ENCODE results near the gene GFER.
"Not testable (repeated sequence)": the region's sequence is repeated elsewhere in the genome, so short reads cannot be mapped to it uniquely, and the experiment has no call there.

GFER gene

DNA sequence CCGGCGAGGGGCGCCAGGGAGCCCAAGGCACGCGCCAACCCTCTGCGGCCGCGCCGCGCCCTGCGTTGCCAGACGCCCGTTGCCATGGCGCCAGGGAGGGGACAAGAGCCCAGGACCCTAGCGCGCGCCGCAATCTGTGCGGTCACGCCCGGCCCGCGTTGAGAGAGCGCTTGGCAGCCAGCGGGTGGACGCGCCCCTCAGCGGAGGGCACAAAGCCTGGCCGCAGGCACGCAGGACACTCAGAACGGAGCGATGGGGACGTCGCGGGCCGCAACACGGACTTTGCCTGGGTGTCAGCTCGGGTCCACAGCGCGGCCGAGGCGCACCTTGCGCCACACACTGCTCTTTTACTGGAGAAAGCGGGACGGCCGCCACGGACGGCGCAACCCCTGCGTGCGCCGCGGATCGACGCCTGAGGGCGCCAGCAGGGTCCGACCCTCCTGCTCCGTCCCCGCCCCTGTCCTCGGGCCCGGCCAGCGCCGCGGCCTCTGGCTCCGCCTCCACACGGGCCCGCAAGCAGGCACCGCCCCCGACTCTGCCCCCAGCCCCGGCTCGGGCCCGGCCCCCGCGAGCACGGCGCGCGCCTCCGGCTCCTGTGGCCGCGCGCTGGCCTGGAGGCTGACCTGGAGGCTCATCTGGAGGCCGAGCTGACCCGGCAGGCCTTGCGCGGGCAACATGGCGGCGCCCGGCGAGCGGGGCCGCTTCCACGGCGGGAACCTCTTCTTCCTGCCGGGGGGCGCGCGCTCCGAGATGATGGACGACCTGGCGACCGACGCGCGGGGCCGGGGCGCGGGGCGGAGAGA is at the start of gene GFER:
GFER (plus strand) TSS at position 650 of the 803 bp plus-strand sequence; CDS start at position 676, 26 bp downstream.
- peak; percentile 91 for DNase-seq (ENCODE audit: low spot score)

DNA sequence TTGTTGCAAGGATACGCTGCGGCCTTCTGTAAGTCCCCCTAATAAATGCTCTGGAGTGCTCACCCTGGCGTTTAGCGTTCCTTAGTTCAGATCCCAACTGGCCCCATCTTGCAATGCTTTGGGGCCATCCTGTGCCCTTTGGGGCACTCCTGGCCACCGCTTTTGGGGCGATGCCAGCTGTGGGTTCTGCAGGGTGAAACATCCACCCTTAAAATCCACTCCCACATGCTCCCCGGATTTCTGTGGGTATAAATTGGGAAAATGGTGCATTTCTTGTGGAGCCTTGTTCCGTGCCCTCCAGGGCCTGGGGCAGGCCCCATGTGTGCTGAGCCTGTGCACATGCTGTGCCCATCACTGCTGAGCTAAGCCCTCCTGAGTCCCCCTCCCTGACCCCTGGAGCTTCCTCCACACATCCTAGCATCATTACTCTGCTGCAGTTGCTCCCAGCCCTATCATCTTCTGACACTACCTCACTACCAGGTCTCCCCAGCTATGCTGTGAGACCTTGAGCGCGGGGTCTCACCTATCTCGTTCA is 47.0 kb upstream of the GFER start:
- DNase-seq (ENCODE audit: low spot score): no peak

DNA sequence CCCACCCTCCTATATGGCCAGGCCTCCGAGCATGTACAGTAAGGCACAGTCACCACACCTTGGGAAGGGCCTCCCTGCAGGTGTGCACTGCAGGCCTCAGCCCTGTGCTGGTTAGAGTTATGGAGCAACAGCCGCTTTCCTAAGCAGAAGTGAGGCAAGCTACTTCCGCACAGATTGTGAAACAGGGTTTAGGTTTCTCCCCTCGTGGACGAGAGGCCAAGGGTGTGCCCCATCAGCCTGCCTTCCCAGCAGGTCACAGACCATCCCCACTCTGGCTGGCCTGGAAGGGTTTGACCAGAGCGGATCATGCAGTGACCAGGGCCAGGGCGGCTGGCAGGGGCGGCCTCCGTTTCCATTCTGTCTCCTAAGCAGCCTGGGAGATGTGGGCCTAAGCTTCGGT is 45.7 kb upstream of the GFER start:
- DNase-seq (ENCODE audit: low spot score): no peak

DNA sequence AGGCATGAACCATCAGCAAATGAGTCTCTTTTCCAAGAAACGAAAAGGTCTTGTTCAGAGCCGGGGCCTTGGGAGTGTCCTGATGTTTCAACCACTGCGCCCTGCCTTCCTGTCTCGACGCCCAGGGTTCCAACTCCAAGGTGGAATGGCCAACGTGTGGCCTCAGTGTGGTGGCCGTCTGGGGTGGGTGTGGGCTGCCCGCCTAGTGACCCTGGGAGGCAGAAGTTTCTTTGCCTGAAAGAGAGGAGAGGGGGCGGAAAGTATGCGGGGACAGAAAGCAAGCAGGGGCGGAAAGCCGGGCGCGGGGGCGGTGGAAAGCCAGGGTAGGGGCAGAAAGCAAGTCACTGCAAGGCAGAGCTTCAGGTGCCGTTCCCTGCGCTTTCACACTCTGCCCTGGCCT is 45.1 kb upstream of the GFER start:
- no peak for DNase-seq (ENCODE audit: low spot score)

DNA sequence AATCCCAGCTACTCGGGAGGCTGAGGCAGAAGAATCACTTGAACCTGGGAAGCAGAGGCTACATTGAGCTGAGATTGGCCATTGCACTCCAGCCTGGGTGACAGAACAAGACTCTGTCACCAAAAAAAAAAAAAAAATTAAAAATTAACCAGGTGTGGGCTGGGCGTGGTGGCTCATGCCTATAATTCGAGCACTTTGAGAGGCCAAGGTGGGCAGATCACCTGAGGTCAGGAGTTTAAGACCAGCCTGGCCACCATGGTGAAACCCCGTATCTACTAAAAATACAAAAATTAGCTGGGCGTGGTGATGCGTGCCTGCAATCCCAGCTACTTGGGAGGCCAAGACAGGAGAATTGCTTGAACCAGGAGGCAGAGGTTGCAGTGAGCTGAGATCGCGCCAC is 44.2 kb upstream of the GFER start:
- not testable (repeated sequence) for DNase-seq (ENCODE audit: low spot score)

DNA sequence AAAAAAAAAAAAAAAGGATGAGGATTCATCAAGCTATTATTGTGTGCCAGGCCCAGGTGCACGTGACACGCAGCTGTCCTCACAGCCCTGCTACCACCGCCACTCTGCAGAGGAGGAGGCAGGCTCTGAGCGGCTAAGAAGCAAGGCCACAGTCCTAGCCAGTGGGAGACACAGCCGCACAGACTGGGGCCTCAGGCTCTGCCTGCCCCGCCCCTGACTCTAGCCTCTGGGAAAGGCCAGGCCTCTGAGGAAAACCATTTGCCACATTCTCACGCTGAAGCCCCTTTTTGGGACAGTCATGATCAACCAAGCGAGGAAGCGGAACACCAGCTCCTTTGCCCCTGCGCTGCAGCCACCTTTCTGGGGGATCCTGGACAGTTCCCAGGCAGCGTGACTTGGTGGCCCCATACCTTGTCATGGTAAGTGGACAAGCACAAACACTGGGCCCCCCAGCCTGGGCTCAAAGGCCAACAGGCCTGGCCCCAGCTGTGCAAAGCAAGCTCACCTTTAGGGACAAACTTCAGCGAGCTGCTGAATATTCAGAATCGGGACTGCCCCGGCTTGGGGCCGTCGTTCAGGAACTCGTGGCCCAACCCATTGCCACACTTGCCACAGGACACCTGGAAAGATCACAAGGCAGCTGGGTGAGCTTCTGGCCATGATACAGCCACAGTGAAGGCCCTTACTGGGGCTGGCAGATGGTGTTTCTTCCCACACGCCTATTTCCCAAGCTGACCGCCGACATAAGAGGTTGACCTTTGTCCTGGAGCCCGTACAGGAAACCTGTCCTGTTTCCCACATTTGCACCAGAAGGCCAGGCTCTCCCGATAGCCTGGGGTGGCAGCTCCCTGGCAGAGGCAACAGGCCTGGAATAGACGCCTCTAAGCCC is 43.5 kb upstream of the GFER start:
- no peak for DNase-seq (ENCODE audit: low spot score)

DNA sequence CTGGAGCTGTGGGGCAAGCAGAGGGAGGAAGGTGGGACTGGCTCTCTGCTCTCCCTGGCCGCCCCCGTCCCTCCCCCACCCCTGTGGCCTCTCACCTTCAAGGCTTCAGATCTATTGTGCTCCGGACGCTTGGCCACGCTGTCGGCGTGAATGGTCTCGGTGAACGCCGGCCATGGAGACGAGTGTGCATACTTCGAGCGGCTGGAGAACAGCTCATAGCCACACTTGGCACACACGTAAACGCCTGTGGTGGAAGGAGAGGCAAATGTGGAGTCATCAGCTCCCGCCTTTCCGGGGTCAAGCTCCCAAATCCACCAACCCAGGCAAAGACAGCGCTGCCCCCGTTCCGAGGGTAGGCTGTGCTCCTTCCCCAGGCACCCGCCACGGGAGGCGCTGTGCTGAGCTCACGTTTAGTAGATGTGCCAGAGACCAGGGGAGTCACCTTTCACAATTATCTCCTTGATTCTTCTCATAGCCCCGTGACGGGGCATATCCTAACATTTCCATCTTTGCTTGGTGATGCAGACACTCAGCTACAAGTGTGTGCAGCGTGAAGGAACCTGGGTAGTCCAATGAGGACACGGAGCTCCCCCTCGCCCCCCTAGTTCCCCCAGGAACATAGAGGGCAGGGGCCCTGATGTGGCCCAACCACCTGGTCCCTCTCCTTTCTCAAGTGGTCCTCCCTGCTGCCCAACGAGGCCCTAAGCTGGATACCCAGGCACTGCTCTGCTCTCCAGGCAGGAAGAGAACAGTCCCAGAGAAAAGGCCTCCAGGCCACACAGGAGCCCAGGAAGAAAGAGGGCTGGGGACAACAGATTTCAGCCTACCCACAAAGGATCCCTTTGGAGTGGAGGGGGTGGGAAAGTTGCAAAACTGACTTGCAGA is 42.6 kb upstream of the GFER start:
- DNase-seq (ENCODE audit: low spot score): no peak

DNA sequence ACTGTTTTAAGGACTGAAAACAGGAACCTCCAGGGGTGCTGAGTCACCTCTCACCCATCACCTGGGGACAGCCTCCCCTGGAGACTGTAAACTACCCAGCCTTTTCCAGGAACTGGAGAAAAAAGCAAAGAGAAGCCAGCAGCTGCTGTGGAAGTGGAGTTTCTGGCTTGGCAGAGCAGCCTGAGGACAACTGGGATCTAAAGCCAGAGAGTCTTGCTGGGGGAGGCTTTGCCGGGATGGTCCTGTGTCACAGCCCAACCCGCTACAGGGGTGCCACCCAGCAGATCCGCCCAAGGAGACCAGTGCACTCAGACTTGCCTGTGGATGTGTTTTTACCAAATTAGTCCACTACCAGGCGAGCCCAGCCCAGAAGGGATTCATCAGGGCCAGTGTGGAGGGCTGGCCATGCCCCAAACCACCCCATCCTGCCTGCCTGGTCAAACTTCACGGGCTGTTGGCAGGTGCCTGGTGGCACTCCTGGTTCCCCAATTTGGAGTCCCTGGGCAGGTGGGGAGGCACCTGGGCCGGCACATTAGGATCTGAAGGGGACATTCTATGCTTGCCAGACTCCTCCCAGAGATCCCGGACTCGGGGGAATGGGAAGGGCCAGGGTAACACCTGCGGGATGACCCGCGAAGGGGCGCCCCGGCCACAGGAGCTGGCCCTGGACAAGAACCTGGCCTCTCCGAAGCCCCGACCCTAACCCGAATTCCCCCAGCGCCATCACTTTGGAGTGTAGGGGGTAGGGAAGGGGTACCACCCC is 41.8 kb upstream of the GFER start:
- DNase-seq (ENCODE audit: low spot score): no peak

DNA sequence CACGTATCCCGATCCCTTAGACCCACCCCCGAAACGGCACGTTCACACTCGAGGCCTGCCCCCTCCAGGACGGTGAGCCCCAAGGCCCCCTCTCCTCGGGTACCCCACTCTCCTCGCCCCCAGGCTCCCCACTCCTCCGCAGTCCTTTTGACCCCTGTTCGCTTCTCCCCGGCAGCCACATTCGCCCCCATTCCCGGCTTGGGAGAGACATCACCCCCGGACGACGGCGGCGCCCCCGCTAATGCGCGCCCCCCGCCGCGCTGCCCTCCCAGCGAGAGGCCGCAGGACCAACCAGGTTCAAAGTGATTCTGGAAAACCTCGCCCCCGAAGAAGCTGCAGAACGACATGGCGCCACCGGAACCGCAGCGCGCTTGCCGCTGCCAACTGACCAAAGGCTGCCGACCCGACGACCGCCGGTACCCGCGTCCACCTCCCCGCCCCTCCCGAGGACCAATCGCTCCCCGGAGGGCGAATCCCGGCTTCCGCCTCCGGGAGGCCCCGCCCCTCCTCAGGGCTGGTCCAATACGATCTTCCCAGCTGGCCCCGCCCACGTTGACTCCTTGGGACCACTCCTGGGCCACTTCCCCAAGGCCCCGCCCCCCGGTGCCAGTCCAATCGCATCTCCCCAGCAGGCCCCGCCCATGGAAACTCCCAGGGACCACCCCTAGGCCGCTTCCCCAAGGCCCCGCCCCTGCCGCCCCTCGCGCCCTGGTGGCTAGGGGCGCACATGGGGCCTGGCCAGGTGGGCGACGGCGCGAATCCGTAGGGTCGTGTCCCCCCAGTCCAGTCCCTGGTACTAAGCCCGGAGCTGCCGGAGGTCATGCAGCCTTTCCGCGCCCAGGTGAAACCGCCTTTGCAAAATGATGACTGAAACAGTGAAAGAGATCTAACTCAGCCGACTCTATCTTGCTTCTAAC is 40.9 kb upstream of the GFER start, which contains the start of gene MSRB1:
MSRB1 (minus strand) TSS at position 390 of the 917 bp plus-strand sequence; CDS start at position 347, 43 bp downstream.
- peak; percentile 99 for DNase-seq (ENCODE audit: low spot score)

DNA sequence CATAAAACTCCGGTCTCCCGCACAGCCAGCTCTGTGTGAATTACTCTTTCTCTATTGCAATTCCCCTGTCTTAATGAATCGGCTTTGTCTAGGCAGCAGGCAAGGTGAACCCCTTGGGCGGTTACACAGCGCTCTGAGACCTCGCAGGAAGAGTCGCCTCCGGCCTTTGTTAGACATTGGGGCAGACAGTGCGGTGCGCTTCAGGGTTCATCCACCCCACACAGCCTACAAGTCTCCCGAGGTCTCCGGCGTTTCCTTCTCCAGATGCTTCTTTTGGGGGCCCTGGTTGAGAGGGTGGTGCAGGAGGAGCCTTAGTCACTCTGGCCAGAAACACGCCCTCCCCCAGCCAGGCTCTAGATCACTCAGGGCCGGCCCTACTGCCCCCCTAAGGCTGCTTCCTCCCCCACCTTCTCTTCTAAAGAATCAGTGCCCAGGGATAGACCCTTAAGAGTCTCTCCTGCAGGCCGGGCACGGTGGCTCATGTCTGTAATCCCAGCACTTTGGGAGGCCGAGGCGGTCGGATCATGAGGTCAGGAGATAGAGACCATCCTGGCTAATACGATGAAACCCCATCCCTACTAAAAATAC is 39.3 kb upstream of the GFER start:
- DNase-seq (ENCODE audit: low spot score): no peak

DNA sequence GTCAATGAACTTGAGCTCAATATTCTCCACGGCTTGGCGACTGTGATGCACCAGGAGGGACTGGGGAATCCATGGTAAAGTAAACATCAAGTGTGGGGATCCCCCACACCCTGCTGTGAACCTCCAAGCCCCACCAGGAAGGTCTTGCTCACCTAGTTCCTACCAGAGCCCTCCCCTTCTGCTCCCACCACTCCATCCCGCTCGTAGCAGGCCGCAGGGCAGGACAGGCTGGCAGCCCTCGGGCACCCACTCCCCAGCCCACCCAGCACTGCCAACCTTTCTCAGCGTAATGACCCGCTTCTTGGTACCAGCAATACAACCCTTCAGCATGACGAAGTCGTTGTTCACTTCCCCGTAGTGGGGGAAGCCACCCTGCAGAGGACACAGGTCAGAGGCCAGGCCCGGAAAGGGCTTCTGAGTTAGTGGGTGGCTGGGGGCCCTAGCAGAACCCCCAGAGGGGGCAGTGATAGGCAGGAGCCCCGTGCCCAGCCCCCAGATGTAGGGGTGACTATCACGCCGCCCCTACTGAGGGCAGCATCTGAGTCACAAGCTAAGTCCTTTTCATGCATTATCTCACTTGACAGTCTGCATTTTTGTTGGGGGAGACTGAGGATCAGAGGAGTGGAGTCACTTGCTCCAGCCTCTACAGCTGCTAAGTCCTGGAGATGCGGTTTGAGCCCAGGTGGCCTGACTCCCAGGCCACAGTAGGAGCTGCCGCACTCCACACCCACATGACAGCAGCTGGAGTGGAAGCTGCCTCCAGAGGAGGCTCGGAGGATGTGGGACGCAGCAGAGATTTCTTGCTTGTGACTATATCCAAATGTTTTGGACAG is 38.2 kb upstream of the GFER start:
- no peak for DNase-seq (ENCODE audit: low spot score)

DNA sequence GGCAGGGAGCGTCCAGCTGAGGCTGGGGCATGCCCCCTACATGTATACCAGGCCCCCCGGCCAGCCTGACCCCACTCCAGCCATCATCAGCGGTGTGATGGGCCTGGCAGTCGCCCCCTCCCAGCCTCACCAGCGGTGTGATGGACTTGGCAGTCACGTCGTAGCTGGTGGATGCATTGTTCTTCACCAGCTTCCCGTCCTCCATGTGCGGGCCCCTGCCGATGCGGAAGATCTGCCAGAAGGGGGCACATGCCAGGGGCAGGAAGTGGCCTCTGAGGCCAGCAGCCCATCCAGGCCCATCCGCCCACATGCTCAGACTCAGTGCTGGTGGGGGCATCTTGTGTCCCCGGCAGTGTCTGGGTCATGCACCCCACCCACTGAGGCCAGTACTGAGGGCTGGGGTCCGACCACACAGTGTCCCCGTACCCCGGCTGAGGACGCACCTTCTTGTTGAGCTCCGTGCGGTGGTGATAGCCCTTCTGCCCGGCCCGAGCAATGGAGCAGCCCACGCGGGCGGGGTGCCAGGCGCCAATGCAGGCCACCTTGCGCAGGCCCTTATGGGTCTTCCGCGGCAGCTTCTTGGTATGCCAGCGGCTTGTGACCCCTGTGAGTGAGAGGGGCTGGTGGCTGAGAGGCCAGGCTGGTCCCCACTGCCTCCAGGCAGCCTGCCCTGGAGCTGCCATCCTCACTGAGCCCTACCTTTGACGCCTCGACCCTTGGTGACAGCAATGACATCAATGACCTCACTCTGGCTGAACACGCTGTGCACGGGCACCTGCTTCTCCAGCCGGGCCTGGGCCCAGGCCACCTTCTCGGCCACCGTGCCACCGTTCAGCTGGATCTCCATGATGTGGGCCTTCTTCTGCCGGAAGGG is 37.3 kb upstream of the GFER start:
- no peak for DNase-seq (ENCODE audit: low spot score)

DNA sequence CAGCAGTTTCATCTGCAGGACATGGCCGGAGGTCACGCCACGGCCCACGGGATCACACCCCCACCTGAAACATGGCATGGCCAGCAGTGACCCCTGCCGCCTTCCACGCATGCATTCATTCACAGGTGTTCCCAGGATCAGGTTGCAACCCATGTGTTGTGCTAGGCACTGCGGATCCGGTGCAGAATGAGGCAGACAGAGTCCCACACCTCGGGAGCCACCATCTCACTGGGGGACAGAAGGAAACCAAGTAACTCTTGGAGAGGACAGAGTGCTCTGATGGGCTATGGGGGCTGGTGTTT is 36.7 kb upstream of the GFER start:
- DNase-seq (ENCODE audit: low spot score): no peak

DNA sequence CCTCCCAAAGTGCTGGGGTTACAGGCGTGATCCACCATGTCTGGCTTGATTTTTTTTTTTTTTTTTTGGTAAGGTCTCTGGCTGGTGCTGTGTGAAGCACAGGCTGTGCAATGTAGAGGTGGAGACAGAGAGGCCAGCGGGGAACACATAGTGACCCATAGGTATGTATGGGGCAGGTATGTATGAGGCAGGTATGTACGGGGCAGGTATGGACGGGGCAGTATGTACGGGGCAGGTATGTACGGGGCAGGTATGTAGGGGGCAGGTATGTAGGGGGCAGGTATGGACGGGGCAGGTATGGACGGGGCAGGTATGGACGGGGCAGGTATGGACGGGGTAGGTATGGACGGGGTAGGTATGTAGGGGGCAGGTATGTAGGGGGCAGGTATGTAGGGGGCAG is 34.5 kb upstream of the GFER start:
- no peak for DNase-seq (ENCODE audit: low spot score)

DNA sequence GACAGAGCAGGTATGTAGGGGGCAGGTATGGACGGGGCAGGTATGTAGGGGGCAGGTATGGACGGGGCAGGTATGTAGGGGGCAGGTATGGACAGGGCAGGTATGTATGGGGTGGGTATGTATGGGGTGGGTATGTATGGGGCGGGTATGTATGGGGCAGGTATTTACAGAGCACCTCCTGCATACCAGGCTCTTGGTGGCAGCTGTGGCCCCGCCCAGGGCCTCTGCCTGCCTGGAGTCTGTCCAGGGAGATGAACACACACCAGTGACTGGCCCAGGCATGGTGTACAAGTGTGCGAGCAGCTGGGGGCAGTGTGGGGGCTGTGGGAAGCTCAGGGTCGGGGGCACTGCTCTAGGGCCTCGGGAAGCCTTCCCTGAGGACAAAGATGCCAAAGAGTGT is 33.9 kb upstream of the GFER start:
- DNase-seq (ENCODE audit: low spot score): no peak

DNA sequence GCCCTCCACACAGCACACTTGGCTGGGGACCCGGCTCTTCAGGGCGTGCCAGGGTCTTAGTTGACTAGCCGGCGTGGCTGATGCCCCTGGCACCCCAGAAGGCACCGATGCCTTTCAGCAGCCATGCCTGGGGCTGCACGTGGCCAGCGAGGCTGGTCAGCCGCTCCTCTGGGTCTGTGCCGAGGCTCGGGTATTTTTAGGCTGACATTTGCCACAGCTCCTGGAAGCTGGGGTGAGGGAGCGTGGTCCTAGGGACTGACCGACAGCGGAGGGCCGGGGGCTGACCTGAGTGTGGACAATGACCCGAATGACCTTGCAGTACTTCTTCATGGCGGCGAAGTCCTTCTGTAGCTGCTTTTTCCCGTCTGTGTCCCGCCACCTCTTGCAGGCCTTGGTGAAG is 33.4 kb upstream of the GFER start:
- DNase-seq (ENCODE audit: low spot score): no peak

DNA sequence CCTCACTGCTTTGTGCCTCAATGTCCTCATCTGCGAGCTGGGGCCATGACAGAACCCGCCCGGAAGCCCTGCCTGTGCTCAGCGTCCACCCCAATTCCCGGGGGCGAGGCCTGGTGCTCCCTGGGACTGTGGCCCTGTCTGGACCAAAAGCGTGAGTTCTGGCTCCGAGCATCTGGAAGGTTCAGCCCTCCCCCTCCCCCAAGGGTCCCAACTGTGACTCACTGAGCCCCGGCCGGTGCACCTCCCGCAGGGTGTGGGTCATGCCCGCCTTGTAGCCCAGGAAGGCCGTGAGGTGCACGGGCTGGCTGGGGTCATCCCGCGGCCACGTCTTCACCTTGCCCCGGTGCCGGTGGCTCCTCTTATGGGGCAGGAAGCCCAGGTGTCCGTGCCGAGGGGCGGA is 30.3 kb upstream of the GFER start:
- no peak for DNase-seq (ENCODE audit: low spot score)
